Peyer's patch (tissue), 4 donors: ENCODE data around the gene PALLD.

ENCODE experiments used
- CTCF ChIP-seq, 6 experiments: fragments of 450-650 bp in 4 of 6; fragments of 200-600 bp in 2 of 6; sonication (generic) in 1 of 6; IDR thresholded peaks; one replicate each; pipeline ENCODE4 v1.5.1; 2017 to 2019; ENCODE audit warnings: antibody characterized with exemption in 6 of 6, mild to moderate bottlenecking in 3 of 6, moderate library complexity in 1 of 6
- POLR2A ChIP-seq, 2 donors: fragments of 450-650 bp; IDR thresholded peaks; one replicate each; pipeline ENCODE4 v1.5.1; 2017; ENCODE audit warnings: antibody characterized with exemption in 2 of 2, mild to moderate bottlenecking in 2 of 2, moderate library complexity in 2 of 2

GRCh38 chr4:168741281-168742173 is 244.7 kb downstream of the PALLD start:
- TF ChIP-seq CTCF (IDR thresholded peaks at IDR 0.05), result no peak
- TF ChIP-seq POLR2A (IDR thresholded peaks at IDR 0.05), result no peak
